ENCODE data around the gene C1QTNF4. TPM values are rescaled to one million over a fixed set of nuclear protein-coding genes. Genes with fewer than 3 reads are reported as not detected.
"Not testable (repeated sequence)": the region's sequence is repeated elsewhere in the genome, so short reads cannot be mapped to it uniquely, and the experiment has no call there.

Gene C1QTNF4
- total RNA-seq, 1 donor from 2014 or later, result 5.3 TPM

DNA sequence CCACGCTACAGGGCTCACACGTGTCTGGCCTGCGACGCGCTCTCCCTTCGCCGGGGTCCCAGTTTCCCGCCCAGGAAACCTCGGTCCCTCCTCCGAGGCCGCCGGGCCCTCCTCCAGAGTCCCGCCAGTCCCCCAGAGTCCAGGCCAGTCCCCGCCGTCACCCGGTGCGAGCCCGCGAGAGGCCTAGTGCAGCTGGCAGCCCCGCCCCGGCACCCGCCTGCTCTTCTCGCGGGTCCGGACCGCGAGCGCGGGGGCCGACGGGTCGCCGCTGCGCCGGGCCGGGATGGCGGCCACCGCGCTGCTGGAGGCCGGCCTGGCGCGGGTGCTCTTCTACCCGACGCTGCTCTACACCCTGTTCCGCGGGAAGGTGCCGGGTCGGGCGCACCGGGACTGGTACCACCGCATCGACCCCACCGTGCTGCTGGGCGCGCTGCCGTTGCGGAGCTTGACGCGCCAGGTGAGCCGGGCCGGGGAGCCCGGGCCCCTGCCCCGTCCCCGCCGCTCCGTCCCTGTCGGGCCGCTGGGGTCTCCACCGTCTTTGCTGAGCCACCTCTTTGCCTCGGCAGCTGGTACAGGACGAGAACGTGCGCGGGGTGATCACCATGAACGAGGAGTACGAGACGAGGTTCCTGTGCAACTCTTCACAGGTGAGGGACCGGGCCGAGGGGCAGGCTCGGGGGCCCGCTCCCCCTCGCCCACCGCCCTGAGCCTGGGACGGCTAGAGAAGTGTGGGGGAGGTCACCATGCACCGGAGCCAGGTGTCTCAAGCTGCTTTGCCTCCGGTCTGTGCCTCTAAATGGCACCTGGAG, 28.7 kb downstream of the C1QTNF4 start, which contains the start of gene PTPMT1:
TSS of gene PTPMT1 (plus strand) at position 260 of the 809 bp plus-strand sequence. CDS start at position 284, 24 bp downstream.
- DNase-seq, result peak; percentile 83

DNA sequence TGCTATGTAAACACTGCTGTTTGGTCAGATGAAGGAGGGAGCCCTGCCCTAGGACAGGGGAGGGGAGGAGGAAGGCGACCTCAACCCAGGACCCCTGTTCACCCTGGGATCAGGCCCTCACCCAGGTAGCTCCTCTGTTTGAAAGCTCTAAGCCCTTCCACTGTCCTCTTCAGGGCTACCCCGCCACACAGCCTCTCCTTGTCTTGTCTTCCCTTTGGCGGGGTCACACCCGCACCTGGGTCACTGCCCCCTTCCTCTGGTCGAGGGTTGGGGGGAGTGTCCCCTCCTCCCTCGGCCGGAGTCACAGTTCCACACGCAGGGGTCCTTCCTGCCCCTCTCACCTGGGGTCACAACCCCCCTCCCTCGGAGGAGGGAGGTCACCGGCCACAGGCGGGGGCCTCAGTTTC, 29.3 kb downstream of the C1QTNF4 start:
- DNase-seq, result no peak

DNA sequence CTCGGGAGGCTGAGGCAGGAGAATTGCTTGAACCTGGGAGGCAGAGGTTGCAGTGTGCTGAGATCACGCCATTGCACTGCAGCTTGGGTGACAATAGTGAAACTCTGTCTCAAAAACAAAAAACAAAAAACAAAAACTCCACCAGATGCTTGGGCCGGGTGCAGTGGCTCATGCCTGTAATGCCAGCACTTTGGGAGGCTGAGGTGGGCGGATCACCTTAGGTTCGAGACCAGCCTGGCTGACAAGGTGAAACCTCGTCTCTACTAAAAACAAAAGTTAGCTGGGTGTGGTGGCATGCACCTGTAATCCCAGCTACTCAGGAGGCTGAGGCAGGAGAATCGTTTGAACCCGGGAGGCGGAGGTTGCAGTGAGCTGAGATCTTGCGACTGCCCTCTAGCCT, 29.8 kb downstream of the C1QTNF4 start:
- not testable (repeated sequence) for DNase-seq

GRCh38 chr11:47562393-47562792, 31.8 kb downstream of the C1QTNF4 start:
- not testable (repeated sequence) for DNase-seq

DNA sequence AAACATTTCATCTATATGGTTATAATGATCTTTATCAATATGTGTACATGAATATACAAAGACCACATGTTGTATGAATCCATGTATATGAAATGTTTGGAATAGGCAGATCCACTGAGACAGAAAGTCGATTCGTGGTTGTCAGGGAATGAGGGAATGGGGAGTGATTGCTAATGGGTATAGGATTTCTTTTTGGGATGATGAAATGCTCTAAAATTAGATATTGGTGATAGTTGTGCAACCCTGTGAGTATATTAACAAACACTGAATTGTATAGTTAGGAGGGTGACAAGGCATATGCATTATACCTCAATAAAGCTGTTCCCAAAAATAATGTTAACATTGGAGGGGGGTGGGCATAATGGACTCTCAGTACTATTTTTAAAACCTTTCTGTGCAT, 33.8 kb downstream of the C1QTNF4 start:
- no peak for DNase-seq

GRCh38 chr11:47558695-47559094, 35.5 kb downstream of the C1QTNF4 start:
- DNase-seq, result no peak

GRCh38 chr11:47557004-47557403, 37.2 kb downstream of the C1QTNF4 start:
- DNase-seq, result not testable (repeated sequence)

DNA sequence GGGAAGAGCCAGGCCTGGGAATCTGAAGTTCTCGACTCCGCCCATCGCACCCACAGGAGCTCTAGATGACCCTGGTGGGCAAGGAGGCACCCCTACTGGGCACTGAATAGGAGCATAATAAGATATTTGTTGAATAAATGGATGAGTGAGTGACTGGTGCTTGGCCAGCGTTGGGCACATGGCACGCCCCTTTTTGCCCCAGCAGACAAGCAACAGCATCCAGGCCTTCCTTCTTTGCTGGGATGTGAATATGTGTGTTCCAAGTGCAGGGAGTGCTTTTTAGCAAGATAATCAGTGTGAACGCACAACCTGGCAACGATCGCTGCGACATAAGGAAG, 40.8 kb downstream of the C1QTNF4 start:
- DNase-seq, result no peak

- peak; percentile 97 for DNase-seq
Observed at GRCh38 chr11:47552566-47553405, 41.4 kb downstream of the C1QTNF4 start, which contains the start of gene CELF1. CELF1 (minus strand) TSS chr11:47553132; CDS start chr11:47499523, 53,609 bp downstream.

- DNase-seq, result peak; percentile 43
Observed at GRCh38 chr11:47552056-47552565, 42.1 kb downstream of the C1QTNF4 start.

- DNase-seq, result peak; percentile 32
Observed at GRCh38 chr11:47551086-47551485, 43.1 kb downstream of the C1QTNF4 start.

DNA sequence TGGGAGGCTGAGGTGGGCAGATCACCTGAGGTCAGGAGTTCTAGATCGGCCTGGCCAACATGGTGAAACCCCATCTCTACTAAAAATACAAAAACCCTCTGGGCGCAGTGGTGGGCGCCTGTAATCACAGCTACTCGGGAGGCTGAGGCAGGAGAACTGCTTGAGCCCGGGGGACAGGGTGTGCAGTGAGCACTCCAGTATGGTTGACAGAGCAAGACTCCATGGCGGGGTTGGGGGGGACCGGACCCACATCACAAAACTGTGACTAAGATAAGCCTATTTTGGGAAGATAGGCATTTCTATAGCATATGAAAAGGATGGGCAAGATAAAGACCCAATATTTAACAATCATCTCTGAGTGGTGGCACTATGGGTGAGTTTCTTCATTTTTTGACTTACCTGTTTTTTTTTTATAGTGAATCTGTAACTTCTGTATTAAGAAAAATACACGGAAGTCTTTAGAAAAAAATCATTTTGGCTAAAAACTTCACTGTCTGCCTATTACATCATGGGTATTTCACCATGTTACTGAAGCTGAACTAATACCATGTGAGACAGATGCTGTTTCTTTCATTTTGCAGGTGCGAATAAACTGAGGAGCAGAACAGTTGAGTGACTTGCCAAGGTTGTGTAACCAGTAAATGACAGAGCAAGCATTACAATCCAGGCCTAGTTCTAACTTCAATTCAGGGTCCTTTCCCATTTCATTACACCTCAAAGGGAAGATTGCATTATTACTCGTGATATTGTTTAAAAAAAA, 43.7 kb downstream of the C1QTNF4 start:
- no peak for DNase-seq

- DNase-seq, result not testable (repeated sequence)
Observed at GRCh38 chr11:47546274-47546673, 47.9 kb downstream of the C1QTNF4 start.

DNA sequence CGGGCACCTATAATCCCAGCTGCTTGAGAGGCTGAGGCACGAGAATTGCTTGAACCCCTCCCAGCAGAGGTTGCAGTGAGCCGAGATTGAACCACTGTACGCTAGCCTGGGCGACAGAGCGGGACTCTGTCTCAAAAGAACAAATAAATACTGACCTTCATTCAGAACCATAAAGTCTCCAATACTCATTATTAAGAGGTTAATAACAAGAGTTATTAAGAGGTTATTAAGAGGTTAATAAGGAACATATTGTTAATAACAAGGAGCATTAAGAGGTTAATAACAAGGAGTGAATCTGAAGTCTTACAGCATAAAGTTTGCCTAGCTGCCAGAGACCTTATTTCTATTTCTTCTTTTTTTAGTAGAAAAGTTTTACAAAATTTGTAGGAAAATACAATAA, 48.9 kb downstream of the C1QTNF4 start:
- DNase-seq, result no peak

DNA sequence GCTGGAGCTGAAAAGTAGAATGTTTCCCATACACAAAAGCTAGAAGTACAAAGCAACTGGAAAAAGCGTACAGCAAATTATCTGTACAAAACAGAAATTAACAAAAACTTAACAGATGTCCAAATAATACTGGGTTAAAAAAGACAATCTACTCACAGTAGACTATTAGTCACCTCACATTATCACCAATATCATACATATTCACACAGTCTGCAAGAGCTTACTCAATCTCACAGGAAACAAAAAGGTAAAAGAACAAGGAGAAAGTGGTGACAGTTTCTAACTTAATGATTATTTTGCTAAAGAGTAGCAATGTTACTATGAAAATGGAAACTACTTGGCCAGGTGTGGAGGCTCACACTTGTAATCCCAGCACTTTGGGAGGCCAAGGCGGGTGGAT, 53.1 kb downstream of the C1QTNF4 start:
- no peak for DNase-seq

GRCh38 chr11:47539681-47540039, 54.6 kb downstream of the C1QTNF4 start:
- DNase-seq, result no peak

Small RNA genes lying within 50 kb of the gene (small RNA-seq; reads per million reads assigned to genes)
- gene RN7SL652P (ENCODE audit: low replicate concordance) (not detected), gene RNU5E-10P (ENCODE audit: low replicate concordance) (not detected)

Other genes with a start within 250 kb of the C1QTNF4 start
- not detected for gene MYBPC3, start 241.7 kb downstream of the C1QTNF4 start, total RNA-seq
- gene SPI1, start 215.9 kb downstream of the C1QTNF4 start, total RNA-seq, result 5.0 TPM
- gene SLC39A13, start 185.8 kb downstream of the C1QTNF4 start, total RNA-seq, result 40.1 TPM
- gene PSMC3, start 168.0 kb downstream of the C1QTNF4 start, total RNA-seq, result 133 TPM
- gene RAPSN, start 145.3 kb downstream of the C1QTNF4 start, total RNA-seq, result 55.2 TPM
- 121 TPM for gene CELF1, start 41.3 kb downstream of the C1QTNF4 start, total RNA-seq
- 61.0 TPM for gene PTPMT1, start 28.8 kb downstream of the C1QTNF4 start, total RNA-seq
- gene KBTBD4, start 15.4 kb downstream of the C1QTNF4 start, total RNA-seq, result 24.8 TPM
- gene NDUFS3, start 15.3 kb downstream of the C1QTNF4 start, total RNA-seq, result 98.3 TPM
- 1.4 TPM for gene FAM180B, start 7.7 kb downstream of the C1QTNF4 start, total RNA-seq
- gene MTCH2, start 48.1 kb upstream of the C1QTNF4 start, total RNA-seq, result 44.9 TPM
- 5.1 TPM for gene AGBL2, start 121.0 kb upstream of the C1QTNF4 start, total RNA-seq
- 122 TPM for gene FNBP4, start 172.9 kb upstream of the C1QTNF4 start, total RNA-seq

All from tongue (tissue), 3 donors.